Measurements from ENCODE around the gene ATP2B2.

The ATP2B2 gene

GRCh38 chr3:10447110-10447509 is 58.3 kb downstream of the ATP2B2 start:
- DNase-seq, result no peak

GRCh38 chr3:10445561-10446175 is 59.7 kb downstream of the ATP2B2 start:
- no peak for DNase-seq

- no peak for DNase-seq
These were observed 60.9 kb downstream of the ATP2B2 start for GRCh38 chr3:10444511-10444910.

GRCh38 chr3:10444110-10444429 is 61.3 kb downstream of the ATP2B2 start:
- DNase-seq, result no peak

- DNase-seq, result no peak
These were observed 61.9 kb downstream of the ATP2B2 start for GRCh38 chr3:10443272-10444109.

- DNase-seq, result no peak
These were observed 63.1 kb downstream of the ATP2B2 start for GRCh38 chr3:10442151-10442795.

GRCh38 chr3:10440684-10441083 is 64.7 kb downstream of the ATP2B2 start:
- no peak for DNase-seq

GRCh38 chr3:10438902-10439610 is 66.3 kb downstream of the ATP2B2 start:
- DNase-seq, result no peak

- no peak for DNase-seq
These were observed 67.1 kb downstream of the ATP2B2 start for GRCh38 chr3:10437995-10438901.

- peak; percentile 86 for DNase-seq
These were observed 68.0 kb downstream of the ATP2B2 start for GRCh38 chr3:10437272-10437994.

- DNase-seq, result no peak
These were observed 69.5 kb downstream of the ATP2B2 start for GRCh38 chr3:10435850-10436249.

- no peak for DNase-seq
These were observed 70.4 kb downstream of the ATP2B2 start for GRCh38 chr3:10434938-10435336.

- DNase-seq, result no peak
These were observed 71.0 kb downstream of the ATP2B2 start for GRCh38 chr3:10434144-10434937.

GRCh38 chr3:10432931-10433330 is 72.5 kb downstream of the ATP2B2 start:
- DNase-seq, result no peak

- DNase-seq, result no peak
These were observed 73.1 kb downstream of the ATP2B2 start for GRCh38 chr3:10432156-10432845.

- no peak for DNase-seq
These were observed 74.6 kb downstream of the ATP2B2 start for GRCh38 chr3:10430805-10431204.

GRCh38 chr3:10428406-10429091 is 76.8 kb downstream of the ATP2B2 start:
- DNase-seq, result no peak

GRCh38 chr3:10426346-10427220 is 78.8 kb downstream of the ATP2B2 start:
- DNase-seq, result no peak

Measured in activated effector memory CD4-positive, alpha-beta T cell treated with anti-CD3 and anti-CD28 coated beads, Interleukin-2, amount 50 U/mL, for 16 hours (primary cell).